K562 (cell line): Measurements from ENCODE around the gene RNF4.

Experiments used
- BRCA1 ChIP-seq, 2 experiments: fragments of 450-650 bp in 1 of 2; sonication (generic) in 1 of 2; formaldehyde crosslinking in 1 of 2; IDR thresholded peaks; 2 replicates each; pipeline versions ENCODE4 v1.5.0 to v1.6.1; 2017 to 2020; ENCODE audit warnings: mild to moderate bottlenecking in 1 of 2, missing genetic modification reagents in 1 of 2
- HLTF ChIP-seq: fragments of 450-650 bp; IDR thresholded peaks from 2 replicates; pipeline ENCODE4 v1.6.1; 2016
- MAZ ChIP-seq, 2 experiments: fragments of 450-650 bp in 1 of 2; sonication (generic) in 1 of 2; formaldehyde crosslinking; IDR thresholded peaks in 1 of 2; conservative IDR thresholded peaks in 1 of 2; 2 replicates each; pipeline versions ENCODE4 v1.4.0 to v1.5.0; 2020; ENCODE audit warnings: mild to moderate bottlenecking in 1 of 2, missing genetic modification reagents in 1 of 2
- POLR2AphosphoS5 ChIP-seq: IDR thresholded peaks from 2 replicates; pipeline ENCODE4 v1.6.1; 2011; ENCODE audit warnings: mild to moderate bottlenecking, low read depth, low read length, moderate library complexity; ENCODE audit not compliant: control insufficient read depth, insufficient read depth
- STAG1 ChIP-seq: sonication (generic); formaldehyde crosslinking; IDR thresholded peaks from 2 replicates; pipeline ENCODE4 v1.5.0; 2020; ENCODE audit warnings: missing genetic modification reagents, borderline replicate concordance
- ZNF232 ChIP-seq: sonication (generic); formaldehyde crosslinking; IDR thresholded peaks from 2 replicates; pipeline ENCODE4 v1.8.0; 2022; ENCODE audit warnings: mild to moderate bottlenecking, missing genetic modification reagents
- ZSCAN29 ChIP-seq: fragments of 450-650 bp; IDR thresholded peaks from 2 replicates; pipeline ENCODE4 v1.6.1; 2017
- TF ChIP-seq, protein P1 (sequence below): sonication (generic); formaldehyde crosslinking; IDR thresholded peaks from 2 replicates; pipeline ENCODE4 v1.8.1; 2023; ENCODE audit warnings: missing genetic modification reagents, mild to moderate bottlenecking, borderline replicate concordance
- TF ChIP-seq, protein P2 (sequence below): fragments of 250-450 bp; sonication (Bioruptor Pico); IDR thresholded peaks from 2 replicates; pipeline ENCODE4 v1.4.0; 2020; ENCODE audit warnings: mild to moderate bottlenecking, moderate library complexity

DNA sequence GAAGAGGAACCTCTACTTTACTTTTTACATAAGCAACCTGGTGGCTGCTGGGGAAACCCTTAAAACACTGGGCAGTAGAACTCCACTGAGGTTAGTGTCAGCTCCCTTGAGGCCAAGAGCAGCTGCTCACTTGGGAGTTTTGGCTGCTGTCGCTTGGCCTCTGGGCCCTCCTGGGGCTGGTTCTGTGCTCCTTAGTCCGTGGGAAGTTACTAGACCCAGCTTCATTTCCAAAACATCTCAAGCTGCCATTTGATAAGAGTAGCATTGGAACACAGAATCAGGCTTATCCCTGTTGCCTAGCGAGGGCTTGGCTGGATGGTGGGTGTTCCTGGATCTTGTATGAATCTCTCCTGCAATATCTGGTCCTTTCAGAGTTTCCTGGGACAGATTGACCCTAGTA is 26.1 kb downstream of the RNF4 start:
- TF ChIP-seq STAG1 (CRISPR knock-in tag) (no peak), ZSCAN29 (no peak), HLTF (no peak), POLR2AphosphoS5 (no peak), ZNF232 (no peak), BRCA1 (IDR thresholded peaks at IDR 0.05) (no peak), BRCA1 (CRISPR knock-in tag; IDR thresholded peaks at IDR 0.05) (no peak), MAZ (CRISPR knock-in tag; conservative IDR thresholded peaks at IDR 0.05 in 1 of 2, IDR thresholded peaks at IDR 0.05 in 1 of 2) (no peak)
- TF ChIP-seq, protein P1, sequence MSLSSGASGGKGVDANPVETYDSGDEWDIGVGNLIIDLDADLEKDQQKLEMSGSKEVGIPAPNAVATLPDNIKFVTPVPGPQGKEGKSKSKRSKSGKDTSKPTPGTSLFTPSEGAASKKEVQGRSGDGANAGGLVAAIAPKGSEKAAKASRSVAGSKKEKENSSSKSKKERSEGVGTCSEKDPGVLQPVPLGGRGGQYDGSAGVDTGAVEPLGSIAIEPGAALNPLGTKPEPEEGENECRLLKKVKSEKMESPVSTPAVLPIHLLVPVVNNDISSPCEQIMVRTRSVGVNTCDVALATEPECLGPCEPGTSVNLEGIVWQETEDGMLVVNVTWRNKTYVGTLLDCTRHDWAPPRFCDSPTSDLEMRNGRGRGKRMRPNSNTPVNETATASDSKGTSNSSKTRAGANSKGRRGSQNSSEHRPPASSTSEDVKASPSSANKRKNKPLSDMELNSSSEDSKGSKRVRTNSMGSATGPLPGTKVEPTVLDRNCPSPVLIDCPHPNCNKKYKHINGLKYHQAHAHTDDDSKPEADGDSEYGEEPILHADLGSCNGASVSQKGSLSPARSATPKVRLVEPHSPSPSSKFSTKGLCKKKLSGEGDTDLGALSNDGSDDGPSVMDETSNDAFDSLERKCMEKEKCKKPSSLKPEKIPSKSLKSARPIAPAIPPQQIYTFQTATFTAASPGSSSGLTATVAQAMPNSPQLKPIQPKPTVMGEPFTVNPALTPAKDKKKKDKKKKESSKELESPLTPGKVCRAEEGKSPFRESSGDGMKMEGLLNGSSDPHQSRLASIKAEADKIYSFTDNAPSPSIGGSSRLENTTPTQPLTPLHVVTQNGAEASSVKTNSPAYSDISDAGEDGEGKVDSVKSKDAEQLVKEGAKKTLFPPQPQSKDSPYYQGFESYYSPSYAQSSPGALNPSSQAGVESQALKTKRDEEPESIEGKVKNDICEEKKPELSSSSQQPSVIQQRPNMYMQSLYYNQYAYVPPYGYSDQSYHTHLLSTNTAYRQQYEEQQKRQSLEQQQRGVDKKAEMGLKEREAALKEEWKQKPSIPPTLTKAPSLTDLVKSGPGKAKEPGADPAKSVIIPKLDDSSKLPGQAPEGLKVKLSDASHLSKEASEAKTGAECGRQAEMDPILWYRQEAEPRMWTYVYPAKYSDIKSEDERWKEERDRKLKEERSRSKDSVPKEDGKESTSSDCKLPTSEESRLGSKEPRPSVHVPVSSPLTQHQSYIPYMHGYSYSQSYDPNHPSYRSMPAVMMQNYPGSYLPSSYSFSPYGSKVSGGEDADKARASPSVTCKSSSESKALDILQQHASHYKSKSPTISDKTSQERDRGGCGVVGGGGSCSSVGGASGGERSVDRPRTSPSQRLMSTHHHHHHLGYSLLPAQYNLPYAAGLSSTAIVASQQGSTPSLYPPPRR: no peak
- TF ChIP-seq, protein P2, sequence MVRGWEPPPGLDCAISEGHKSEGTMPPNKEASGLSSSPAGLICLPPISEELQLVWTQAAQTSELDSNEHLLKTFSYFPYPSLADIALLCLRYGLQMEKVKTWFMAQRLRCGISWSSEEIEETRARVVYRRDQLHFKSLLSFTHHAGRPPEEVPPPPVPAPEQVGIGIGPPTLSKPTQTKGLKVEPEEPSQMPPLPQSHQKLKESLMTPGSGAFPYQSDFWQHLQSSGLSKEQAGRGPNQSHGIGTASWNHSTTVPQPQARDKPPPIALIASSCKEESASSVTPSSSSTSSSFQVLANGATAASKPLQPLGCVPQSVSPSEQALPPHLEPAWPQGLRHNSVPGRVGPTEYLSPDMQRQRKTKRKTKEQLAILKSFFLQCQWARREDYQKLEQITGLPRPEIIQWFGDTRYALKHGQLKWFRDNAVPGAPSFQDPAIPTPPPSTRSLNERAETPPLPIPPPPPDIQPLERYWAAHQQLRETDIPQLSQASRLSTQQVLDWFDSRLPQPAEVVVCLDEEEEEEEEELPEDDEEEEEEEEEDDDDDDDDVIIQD (CRISPR knock-in tag): no peak
